ENCODE results near the gene ZNF683. TPM values are rescaled to one million over a fixed set of nuclear protein-coding genes. Genes with fewer than 3 reads are reported as not detected.

ZNF683 gene
- polyA plus RNA-seq, 1 donor (not counting 4 experiments of a cell fraction or from before 2014, with no cell fraction given), result not detected

DNA sequence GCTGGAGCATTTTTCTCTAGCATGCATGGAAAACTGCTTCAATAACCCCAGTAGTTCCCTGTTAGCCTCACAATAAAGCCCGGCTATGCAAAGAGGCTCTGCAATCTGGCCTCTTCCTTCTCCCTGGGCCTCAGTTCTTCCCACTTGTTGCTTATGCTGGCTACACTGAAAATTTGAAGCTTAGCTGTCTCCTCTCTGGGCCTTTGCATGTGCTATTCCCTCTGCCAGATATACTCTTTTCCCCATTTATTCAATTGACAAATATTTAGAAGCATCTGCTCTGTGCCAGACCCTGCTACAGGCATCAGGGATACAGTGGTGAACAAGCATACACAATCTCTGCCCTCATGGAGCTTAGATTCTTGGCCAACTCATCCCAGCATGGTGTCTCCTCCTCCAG lies 33.9 kb downstream of the ZNF683 start:
- FAIRE-seq, result no peak
- Histone ChIP-seq H3K4me3 (ENCODE audit: control insufficient read depth in 2 of 3, extremely low read depth in 1 of 3, insufficient read depth in 2 of 3, low read depth in 1 of 3, low read length in 3 of 3) (no peak overlapping the region), H2AFZ (ENCODE audit: control insufficient read depth, low read length) (no peak overlapping the region), H3K4me1 (ENCODE audit: control insufficient read depth, extremely low read depth, insufficient read depth, low read length) (peaks cover 18% of the 10 kb centered on the region), H3K9ac (ENCODE audit: control insufficient read depth, extremely low read depth, insufficient read depth, low read length) (no peak overlapping the region), H3K79me2 (ENCODE audit: control insufficient read depth, insufficient read depth, low read length) (no peaks in the 10 kb centered on the region), H4K20me1 (ENCODE audit: control insufficient read depth, extremely low read depth, insufficient read depth, low read length) (no peaks in the 10 kb centered on the region), H3K4me2 (ENCODE audit: control insufficient read depth, extremely low read depth, insufficient read depth, low read depth, low read length) (no peak overlapping the region), H3K9me3 (ENCODE audit: control insufficient read depth, low read depth, low read length) (no peaks in the 10 kb centered on the region), H3K27me3 (ENCODE audit: control insufficient read depth, extremely low read depth, insufficient read depth, low read length) (no peaks in the 10 kb centered on the region), H3K36me3 (ENCODE audit: control insufficient read depth in 2 of 2, extremely low read depth in 1 of 2, insufficient read depth in 2 of 2, low read length in 2 of 2) (peaks cover 0 to 7% of the 10 kb centered on the region in 2 experiments), H3K9me1 (ENCODE audit: control insufficient read depth, extremely low read depth, insufficient read depth, low read length) (no peaks in the 10 kb centered on the region), H3K27ac (ENCODE audit: control insufficient read depth, insufficient read depth, low read length) (no peak overlapping the region)
- TF ChIP-seq CTCF (optimal IDR thresholded peaks at IDR 0.05 in 1 of 3, IDR thresholded peaks at IDR 0.05 in 1 of 3, conservative IDR thresholded peaks at IDR 0.05 in 1 of 3; ENCODE audit: extremely low read depth in 1 of 3, insufficient read depth in 2 of 3, low read length in 3 of 3) (no peak), EZH2 (IDR thresholded peaks at IDR 0.05; ENCODE audit: low read length) (no peak)
- dilution Hi-C loops (cut with MboI; ENCODE audit: extremely low pct_ligation_motif_present, low sequenced_read_pairs), result no loop called here
- no peak for DNase-seq (ENCODE audit: low read depth, low spot score)

DNA sequence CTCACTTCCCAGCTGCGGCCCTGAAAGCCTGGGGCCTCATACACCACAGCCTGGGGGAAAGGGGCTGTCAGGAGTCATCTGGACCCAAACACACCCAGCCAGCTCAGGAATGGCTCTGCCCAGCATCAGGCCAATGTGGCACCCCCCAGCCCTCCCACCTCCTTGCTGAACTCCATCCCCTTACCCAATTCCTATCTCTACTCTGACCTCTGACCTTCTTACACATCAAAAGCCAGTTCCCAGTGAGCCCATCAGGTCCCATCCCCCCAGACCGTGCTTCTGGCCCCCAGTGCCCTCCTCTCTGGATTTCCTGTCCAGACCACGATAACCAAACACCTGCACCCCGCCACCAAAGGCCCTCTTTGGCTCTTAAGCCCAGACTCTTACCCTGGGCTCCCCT lies 34.9 kb downstream of the ZNF683 start:
- DNase-seq (ENCODE audit: low read depth, low spot score) (no peak), FAIRE-seq (no peak)
- Histone ChIP-seq H3K9ac (ENCODE audit: control insufficient read depth, extremely low read depth, insufficient read depth, low read length) (no peak overlapping the region), H3K9me1 (ENCODE audit: control insufficient read depth, extremely low read depth, insufficient read depth, low read length) (no peaks in the 10 kb centered on the region), H3K79me2 (ENCODE audit: control insufficient read depth, insufficient read depth, low read length) (no peaks in the 10 kb centered on the region), H2AFZ (ENCODE audit: control insufficient read depth, low read length) (no peak overlapping the region), H3K27ac (ENCODE audit: control insufficient read depth, insufficient read depth, low read length) (no peak overlapping the region), H3K4me1 (ENCODE audit: control insufficient read depth, extremely low read depth, insufficient read depth, low read length) (peaks cover 17% of the 10 kb centered on the region), H3K4me2 (ENCODE audit: control insufficient read depth, extremely low read depth, insufficient read depth, low read depth, low read length) (no peak overlapping the region), H3K9me3 (ENCODE audit: control insufficient read depth, low read depth, low read length) (no peaks in the 10 kb centered on the region), H3K27me3 (ENCODE audit: control insufficient read depth, extremely low read depth, insufficient read depth, low read length) (no peaks in the 10 kb centered on the region), H3K4me3 (ENCODE audit: control insufficient read depth in 2 of 3, extremely low read depth in 1 of 3, insufficient read depth in 2 of 3, low read depth in 1 of 3, low read length in 3 of 3) (no peak overlapping the region), H4K20me1 (ENCODE audit: control insufficient read depth, extremely low read depth, insufficient read depth, low read length) (no peaks in the 10 kb centered on the region), H3K36me3 (ENCODE audit: control insufficient read depth in 2 of 2, extremely low read depth in 1 of 2, insufficient read depth in 2 of 2, low read length in 2 of 2) (peaks cover 0 to 7% of the 10 kb centered on the region in 2 experiments)
- TF ChIP-seq EZH2 (IDR thresholded peaks at IDR 0.05; ENCODE audit: low read length) (no peak), CTCF (optimal IDR thresholded peaks at IDR 0.05 in 1 of 3, IDR thresholded peaks at IDR 0.05 in 1 of 3, conservative IDR thresholded peaks at IDR 0.05 in 1 of 3; ENCODE audit: extremely low read depth in 1 of 3, insufficient read depth in 2 of 3, low read length in 3 of 3) (no peak)
- dilution Hi-C loops (cut with MboI; ENCODE audit: extremely low pct_ligation_motif_present, low sequenced_read_pairs), result no loop called here
